Psoas muscle (tissue), 8 donors: ENCODE measurements around the gene TPRKB. TPM values are rescaled to one million over a fixed set of nuclear protein-coding genes. Genes with fewer than 3 reads are reported as not detected.
"Not testable (repeated sequence)": the region's sequence is repeated elsewhere in the genome, so short reads cannot be mapped to it uniquely, and the experiment has no call there.

Experiments used
- ATAC-seq, 4 donors: fragments of 200-7000 bp; cut with Tn5 transposase; one replicate each; pipeline ENCODE4 v1.9.1; 2020; ENCODE audit warnings: moderate library complexity in 3 of 4, mild to moderate bottlenecking in 2 of 4
- DNase-seq, 2 donors: peaks; one replicate each; pipeline ENCODE4 v3.0.0-alpha.2; 2020
- H3K27ac ChIP-seq: fragments of 200-600 bp; one replicate; pipeline ENCODE4 v1.8.0; 2022
- H3K27me3 ChIP-seq, 3 donors: fragments of 200-600 bp in 1 of 3; one replicate each; pipeline versions ENCODE4 v1.6.1 to v1.8.0; 2013 to 2022; ENCODE audit warnings: low read length in 2 of 3, mild to moderate bottlenecking in 2 of 3, moderate library complexity in 1 of 3; ENCODE audit not compliant: insufficient read depth in 3 of 3
- H3K36me3 ChIP-seq, 2 donors: fragments of 200-600 bp in 1 of 2; one replicate each; pipeline versions ENCODE4 v1.6.1 to v1.8.0; 2013 to 2022; ENCODE audit warnings: low read depth in 1 of 2, mild to moderate bottlenecking in 1 of 2, moderate library complexity in 1 of 2; ENCODE audit not compliant: insufficient read depth in 1 of 2
- H3K4me1 ChIP-seq: fragments of 200-600 bp; one replicate; pipeline ENCODE4 v1.8.0; 2022
- H3K4me3 ChIP-seq: fragments of 200-600 bp; one replicate; pipeline ENCODE4 v1.8.0; 2022; ENCODE audit warnings: mild to moderate bottlenecking
- H3K9me3 ChIP-seq: fragments of 200-600 bp; one replicate; pipeline ENCODE4 v1.8.0; 2022
- WGBS, 3 donors: extraction: QIAGEN DNeasy Blood & Tissue Kit; methylation state at CpG; one replicate each; pipeline versions ENCODE4 v1.1.6 to v1.1.7; 2013; 5-methylcytosine and 5-hydroxymethylcytosine counted together
- intact Hi-C, 2 donors: fragments of 100-400 bp; cut with DNase I; formaldehyde crosslinking; loops; one replicate each; pipeline versions ENCODE4 v1.11.0 to v1.14.2; 2022
- long read RNA-seq, 2 donors: library from polyadenylated mRNA; unstranded; transcript quantifications; one replicate each; pipeline ENCODE4 v2.0.0, GENCODE V29; 2021
- polyA plus RNA-seq, 3 donors: library from polyadenylated mRNA; stranded (reverse); fragments of 200-250 nt; gene quantifications; one replicate each; pipeline ENCODE4 v1.2.3, GENCODE V29; 2013
- total RNA-seq, 4 donors: library from RNA; stranded (reverse); fragmentation: NEBNext Ultra II Directional in 2 of 4; extraction: Animal tissue kit (Norgen Biotek cat#: 25700) in 2 of 4; gene quantifications; one replicate each; pipeline versions ENCODE4 v1.2.1 to v1.2.4, GENCODE V29; 2021 to 2023
- TF ChIP-seq, protein P1 (sequence below): fragments of 200-600 bp; IDR thresholded peaks from one replicate; pipeline ENCODE4 v1.8.0; 2022; ENCODE audit warnings: antibody characterized with exemption
- donor health status: healthy with polysubstance abuse.
- donor health status: DM: no; HTN: no; CAD: no; lungs with moderate emphysema.
- donor health status: Bipolar disorder and iron deficiency.
- donor health status: healthy.
- donor health status: DM: yes; HTN: yes; CAD: no.
- donor health status: DM: no; HTN: no; CAD: no.
- donor health status: DM: no; HTN: no; CAD: no.
- donor health status: DM: yes; HTN: yes; CAD: no.

TPRKB gene
- total RNA-seq (10 to 100 TPM; 21.8 to 35.1 (median 27.1) TPM), polyA plus RNA-seq (100 to 1,000 TPM in 1 of 3 donors, 10 to 100 TPM in 2; 63.3 to 130 (median 83.9) TPM)
- long read RNA-seq, donor 1, transcript TPRKB-201 (5 exons, 748 nt), result major isoform, 5 of 12 reads
- long read RNA-seq, donor 1, partial matches to known transcripts, result 0 of 12 reads
- long read RNA-seq, donor 1, other reads (novel, unspliced or antisense), result 3 of 12 reads
- long read RNA-seq, donor 2, transcript TPRKB-203 (6 exons, 816 nt), result minor isoform, 5 of 38 reads
- long read RNA-seq, donor 2, transcript TPRKB-201 (5 exons, 748 nt), result major isoform, 15 of 38 reads
- long read RNA-seq, donor 2, partial matches to known transcripts, result 2 of 38 reads
- long read RNA-seq, donor 2, other reads (novel, unspliced or antisense), result 12 of 38 reads

DNA sequence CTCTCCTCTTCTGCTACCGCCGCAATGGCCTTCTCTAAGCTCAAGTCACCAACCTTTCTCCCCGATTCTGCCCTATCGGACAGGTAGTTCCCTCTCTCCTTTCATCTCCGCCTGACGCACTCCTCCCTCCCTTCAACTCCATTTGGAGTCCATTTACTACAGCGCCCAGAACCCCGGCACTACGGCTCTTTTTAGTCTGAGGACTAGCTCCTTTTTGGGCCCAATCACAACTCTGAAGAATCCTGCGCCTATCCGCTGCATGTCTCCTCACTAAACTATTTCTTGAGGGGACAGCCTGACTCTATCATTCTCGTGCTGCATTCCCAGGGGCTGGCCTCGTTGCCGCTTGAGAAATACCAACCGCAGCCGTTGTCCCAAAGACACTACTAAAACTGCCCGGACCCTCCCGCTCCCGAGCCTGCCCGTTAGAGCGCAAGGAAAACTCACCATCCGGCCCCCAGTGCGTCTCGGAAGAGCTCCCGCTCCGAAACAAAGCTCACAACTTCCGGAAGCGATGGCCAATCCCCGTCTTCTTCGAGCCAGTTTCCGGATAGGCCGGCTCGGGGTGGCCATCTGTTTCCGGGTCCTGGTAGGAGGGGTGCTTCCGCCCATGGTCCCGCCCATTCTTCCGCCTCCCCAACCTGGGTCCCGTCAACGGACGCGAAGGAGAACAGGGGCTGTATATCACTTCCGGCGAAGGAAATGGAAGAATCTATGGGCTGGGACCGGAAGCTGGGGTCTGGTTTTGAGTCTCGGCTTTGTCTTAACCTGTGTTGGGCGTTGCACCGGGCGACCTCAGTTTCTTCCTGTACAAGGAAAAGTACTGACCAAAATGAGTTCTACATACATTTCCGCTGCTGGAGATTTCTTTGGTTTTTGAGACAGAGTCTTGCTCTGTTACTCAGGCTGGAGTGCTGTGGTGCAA is at the start of gene TPRKB:
Gene TPRKB (minus strand): TSS at position 491 of the 925 bp plus-strand sequence. CDS start 2,776 bp downstream, outside the sequence.
- DNase-seq (peak; percentile 97 to 98), ATAC-seq (peak; percentile 100)
- peaks cover 0 to 24% of the 10 kb centered on the region in 2 donors for H3K36me3 ChIP-seq
- WGBS, 3 donors, result 1% methylated on average over 49 of the region's 49 CpGs
- H3K27me3 ChIP-seq, result no peaks in the 10 kb centered on the region
- H3K4me3 ChIP-seq, result peak within 1 kb of the TSS; percentile 71
- H3K9me3 ChIP-seq, result no peaks in the 10 kb centered on the region
- intact Hi-C loops, result loop anchor here (2.0 to 10.0 kb wide), 2 partner anchors 720 to 728 kb away; partner anchors contain the start of gene MOGS (in 1 of the 2)
- H3K27ac ChIP-seq, result peak within 1 kb of the TSS; percentile 75
- TF ChIP-seq, protein P1, sequence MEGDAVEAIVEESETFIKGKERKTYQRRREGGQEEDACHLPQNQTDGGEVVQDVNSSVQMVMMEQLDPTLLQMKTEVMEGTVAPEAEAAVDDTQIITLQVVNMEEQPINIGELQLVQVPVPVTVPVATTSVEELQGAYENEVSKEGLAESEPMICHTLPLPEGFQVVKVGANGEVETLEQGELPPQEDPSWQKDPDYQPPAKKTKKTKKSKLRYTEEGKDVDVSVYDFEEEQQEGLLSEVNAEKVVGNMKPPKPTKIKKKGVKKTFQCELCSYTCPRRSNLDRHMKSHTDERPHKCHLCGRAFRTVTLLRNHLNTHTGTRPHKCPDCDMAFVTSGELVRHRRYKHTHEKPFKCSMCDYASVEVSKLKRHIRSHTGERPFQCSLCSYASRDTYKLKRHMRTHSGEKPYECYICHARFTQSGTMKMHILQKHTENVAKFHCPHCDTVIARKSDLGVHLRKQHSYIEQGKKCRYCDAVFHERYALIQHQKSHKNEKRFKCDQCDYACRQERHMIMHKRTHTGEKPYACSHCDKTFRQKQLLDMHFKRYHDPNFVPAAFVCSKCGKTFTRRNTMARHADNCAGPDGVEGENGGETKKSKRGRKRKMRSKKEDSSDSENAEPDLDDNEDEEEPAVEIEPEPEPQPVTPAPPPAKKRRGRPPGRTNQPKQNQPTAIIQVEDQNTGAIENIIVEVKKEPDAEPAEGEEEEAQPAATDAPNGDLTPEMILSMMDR, result no peak
- H3K4me1 ChIP-seq, result peaks cover 20% of the 10 kb centered on the region

DNA sequence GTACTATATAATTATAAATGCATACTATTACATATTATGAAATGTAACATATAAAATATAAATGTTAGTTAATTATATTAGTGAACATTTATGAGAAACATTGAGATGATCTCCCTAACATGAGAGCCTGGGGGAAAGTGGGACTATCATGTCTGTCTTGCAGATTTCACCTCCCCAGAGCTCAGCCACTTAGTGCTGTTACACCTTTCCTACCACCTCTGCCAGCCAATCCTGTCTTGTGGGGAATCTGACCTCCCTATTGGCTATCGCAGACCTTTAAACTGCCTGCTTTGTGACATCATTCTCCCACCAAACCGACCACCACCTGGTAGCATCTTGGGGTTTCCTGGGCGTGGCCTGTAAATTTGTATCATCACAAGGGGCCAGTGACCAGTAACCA is 46.7 kb upstream of the TPRKB start, which contains the start of gene C2orf78:
Gene C2orf78 (plus strand): TSS at position 301 of the 400 bp plus-strand sequence. CDS start 127 bp downstream, outside the sequence.
- H3K27ac ChIP-seq, ATAC-seq, H3K36me3 ChIP-seq, H3K4me1 ChIP-seq, intact Hi-C loops, DNase-seq, H3K9me3 ChIP-seq, H3K4me3 ChIP-seq, H3K27me3 ChIP-seq: not testable (repeated sequence)
- WGBS, 3 donors, result 22 to 45% (median 31%) methylated on average over 2 to 3 of the region's 3 CpGs

DNA sequence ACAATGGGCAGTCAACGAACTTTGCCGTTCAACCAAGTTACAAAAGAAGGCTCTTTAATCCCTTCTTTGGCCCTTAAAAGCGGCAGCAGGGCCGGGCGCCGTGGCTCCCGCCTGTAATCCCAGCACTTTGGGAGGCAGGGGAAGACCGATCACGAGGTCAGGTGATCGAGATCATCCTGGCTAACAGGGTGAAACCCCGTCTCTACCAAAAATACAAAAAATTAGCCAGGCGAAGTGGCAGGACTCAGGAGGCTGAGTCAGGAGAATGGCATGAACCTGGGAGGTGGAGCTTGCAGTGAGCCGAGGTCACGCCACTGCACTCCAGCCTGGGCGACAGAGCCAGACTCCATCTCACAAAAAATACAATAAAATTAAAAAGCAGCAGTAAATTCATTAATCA is 46.3 kb upstream of the TPRKB start:
- H3K9me3 ChIP-seq, DNase-seq, H3K4me1 ChIP-seq, H3K36me3 ChIP-seq, H3K4me3 ChIP-seq, intact Hi-C loops, ATAC-seq, H3K27ac ChIP-seq, H3K27me3 ChIP-seq: not testable (repeated sequence)
- WGBS, 3 donors, result 64 to 71% (median 69%) methylated on average over 15 of the region's 15 CpGs

DNA sequence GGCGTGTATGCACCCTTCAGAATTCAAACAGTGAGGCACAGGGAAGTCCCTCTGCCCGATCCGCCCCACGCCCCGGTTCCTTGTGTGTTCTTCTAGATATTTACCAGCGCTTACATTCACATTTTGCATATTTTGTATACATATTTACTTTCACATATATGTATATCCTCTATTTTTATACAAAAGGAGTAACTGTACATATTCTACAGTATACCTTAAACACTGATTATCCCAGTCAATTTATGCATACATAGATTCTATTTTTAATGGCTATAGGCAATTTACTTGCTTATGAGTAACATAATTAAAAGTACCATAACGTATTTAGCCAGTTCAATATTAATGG is 43.1 kb upstream of the TPRKB start:
- Histone ChIP-seq H3K4me3 (peak overlapping the region; percentile 78), H3K9me3 (no peaks in the 10 kb centered on the region), H3K27me3 (no peaks in the 10 kb centered on the region), H3K36me3 (peaks cover 2 to 28% of the 10 kb centered on the region in 2 donors), H3K27ac (peak overlapping the region; percentile 89), H3K4me1 (peaks cover 5% of the 10 kb centered on the region)
- TF ChIP-seq, protein P1, result no peak
- intact Hi-C loops, result no loop called here
- WGBS, 3 donors, result 5 to 11% (median 9%) methylated on average over 7 of the region's 7 CpGs
- no peak for DNase-seq
- no peak for ATAC-seq

DNA sequence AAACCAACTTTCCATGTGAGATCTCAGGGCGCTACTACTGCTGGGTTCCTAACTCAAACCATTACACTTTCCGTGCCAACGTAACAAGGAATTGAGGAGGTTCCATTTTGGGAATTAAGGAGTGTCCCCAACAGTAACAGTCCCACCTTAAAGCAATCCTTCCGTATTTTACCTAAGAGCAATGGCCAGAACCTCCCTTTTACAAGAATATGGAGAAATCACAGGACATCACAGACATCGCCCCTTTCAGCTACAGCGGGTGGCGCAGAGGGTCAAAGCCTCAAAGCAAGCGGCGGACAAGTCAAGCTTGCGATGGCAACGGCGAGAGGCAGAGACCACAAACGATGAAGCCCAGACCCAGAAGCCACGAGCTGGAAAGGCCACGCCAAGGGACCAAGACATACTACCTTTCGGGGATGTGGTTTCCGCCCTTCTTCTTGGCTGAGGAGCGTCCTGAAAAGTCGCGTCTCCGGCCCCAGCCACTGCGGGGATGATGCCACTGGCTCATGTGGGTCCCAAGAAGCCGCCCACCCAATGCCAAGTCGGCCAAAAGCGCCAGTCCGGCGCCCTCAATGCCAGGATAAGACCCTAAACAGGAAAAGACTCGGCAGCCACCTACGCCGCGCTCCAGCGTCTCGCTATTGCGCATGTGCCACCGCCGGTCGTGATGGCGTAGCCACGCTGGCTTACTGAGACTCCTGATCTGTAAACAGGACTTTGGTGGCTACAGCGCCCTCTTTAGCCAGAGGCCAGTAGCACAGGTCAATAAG is 42.5 kb upstream of the TPRKB start, which contains the start of gene DUSP11:
Gene DUSP11 (minus strand): TSS at position 637 of the 770 bp plus-strand sequence. CDS start 129 bp downstream, at position 508.
- Histone ChIP-seq H3K4me3 (peak within 1 kb of the TSS; percentile 78), H3K9me3 (no peaks in the 10 kb centered on the region), H3K36me3 (peaks cover 2 to 33% of the 10 kb centered on the region in 2 donors), H3K4me1 (peaks cover 5% of the 10 kb centered on the region), H3K27ac (peak within 1 kb of the TSS; percentile 89), H3K27me3 (no peaks in the 10 kb centered on the region)
- ATAC-seq, result peak; percentile 99 to 100 (median 100)
- WGBS, 3 donors, result 0% methylated on average over 38 to 40 of the region's 40 CpGs
- DNase-seq, result peak; percentile 95 to 97
- TF ChIP-seq, protein P1, result peak; percentile 87
- intact Hi-C loops, result loop anchor here in 1 of 2 donors (10.0 kb wide), 1 partner anchor 85 kb away; no protein-coding TSS in a partner anchor

DNA sequence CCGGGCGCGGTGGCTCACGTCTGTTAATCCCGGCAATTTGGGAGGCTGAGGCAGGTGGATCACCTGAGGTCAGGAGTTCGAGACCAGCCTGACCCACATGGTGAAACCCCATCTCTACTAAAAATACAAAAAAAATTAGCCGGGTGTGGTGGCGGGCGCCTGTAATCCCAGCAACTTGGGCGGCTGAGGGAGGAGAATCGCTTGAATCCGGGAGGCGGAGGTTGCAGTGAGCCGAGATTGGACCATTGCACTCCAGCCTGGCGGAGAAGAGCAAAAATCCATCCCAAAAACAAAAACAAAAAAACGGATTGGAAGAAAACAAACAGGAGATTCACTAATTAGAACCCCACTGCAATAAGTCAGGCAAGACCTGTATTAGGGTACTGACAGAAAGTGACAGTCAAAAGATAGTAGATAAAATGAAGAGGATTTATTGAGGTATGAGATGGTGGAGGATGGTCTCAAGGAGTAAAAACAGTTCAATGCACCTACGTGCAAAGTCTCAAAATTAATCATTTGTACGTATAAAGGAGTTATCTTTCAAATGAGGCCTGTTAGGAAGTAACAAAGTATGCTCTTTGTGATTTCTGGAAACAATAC is 41.8 kb upstream of the TPRKB start:
- Histone ChIP-seq H3K27ac (peak overlapping the region; percentile 89), H3K4me3 (peak overlapping the region; percentile 78), H3K36me3 (peaks cover 2 to 40% of the 10 kb centered on the region in 2 donors)
- ATAC-seq, result peak in 1 of 4 donors; percentile 5
- H3K4me1 ChIP-seq, H3K27me3 ChIP-seq, H3K9me3 ChIP-seq, DNase-seq: not testable (repeated sequence)
- 68 to 71% (median 69%) methylated on average over 18 of the region's 18 CpGs for WGBS, 3 donors
- intact Hi-C loops, result loop anchor here in 1 of 2 donors (10.0 kb wide), 1 partner anchor 84 kb away; no protein-coding TSS in a partner anchor
